Keratinocyte (primary cell): Measurements from ENCODE around the gene WDFY2. TPM values are rescaled to one million over a fixed set of nuclear protein-coding genes. Genes with fewer than 3 reads are reported as not detected.

Experiments used
- DNase-seq: peaks from one replicate; pipeline ENCODE4 v3.0.0-alpha.2; 2011; ENCODE audit warnings: low read depth, missing footprints, low spot score
- FAIRE-seq: peaks from 2 replicates; lab custom pipeline; 2011; peaks lifted over from hg19 to GRCh38; lab: Jason Lieb, UNC
- H2AFZ ChIP-seq: 2 replicates; pipeline ENCODE4 v1.6.0; 2012; ENCODE audit warnings: low read length, control low read depth, inconsistent platforms; ENCODE audit not compliant: control insufficient read depth
- H3K27ac ChIP-seq: 2 replicates; pipeline ENCODE4 v1.5.1; 2011; ENCODE audit warnings: low read length; ENCODE audit not compliant: control insufficient read depth, insufficient read depth
- H3K27me3 ChIP-seq: 3 replicates; pipeline ENCODE4 v1.6.0; 2011; ENCODE audit warnings: low read length; ENCODE audit not compliant: control insufficient read depth, insufficient read depth; ENCODE audit errors: extremely low read depth
- H3K36me3 ChIP-seq, 2 experiments: 2 replicates in 1 of 2; 3 replicates in 1 of 2; pipeline ENCODE4 v1.5.1; 2011; ENCODE audit warnings: low read length in 2 of 2, mild to moderate bottlenecking in 1 of 2; ENCODE audit not compliant: control insufficient read depth in 2 of 2, insufficient read depth in 2 of 2; ENCODE audit errors: extremely low read depth in 1 of 2
- H3K4me1 ChIP-seq: 3 replicates; pipeline ENCODE4 v1.5.1; 2011; ENCODE audit warnings: low read length; ENCODE audit not compliant: control insufficient read depth, insufficient read depth; ENCODE audit errors: extremely low read depth
- H3K4me2 ChIP-seq: 3 replicates; pipeline ENCODE4 v1.6.0; 2011; ENCODE audit warnings: low read depth, low read length; ENCODE audit not compliant: control insufficient read depth, insufficient read depth; ENCODE audit errors: extremely low read depth
- H3K4me3 ChIP-seq, 3 experiments: fragments of 200-600 bp in 1 of 3; sonication (generic) in 1 of 3; 2 replicates in 2 of 3; 3 replicates in 1 of 3; pipeline ENCODE4 v1.5.1; 2011 to 2016; ENCODE audit warnings: low read length in 3 of 3, mild to moderate bottlenecking in 3 of 3, control low read depth in 2 of 3, inconsistent platforms in 1 of 3, low read depth in 1 of 3, mixed read lengths in 1 of 3, mixed run types in 1 of 3, moderate library complexity in 1 of 3; ENCODE audit not compliant: control insufficient read depth in 2 of 3, insufficient read depth in 2 of 3; ENCODE audit errors: extremely low read depth in 1 of 3
- H3K79me2 ChIP-seq: 2 replicates; pipeline ENCODE4 v1.6.0; 2012; ENCODE audit warnings: low read length; ENCODE audit not compliant: control insufficient read depth, insufficient read depth
- H3K9ac ChIP-seq: 3 replicates; pipeline ENCODE4 v1.6.0; 2011; ENCODE audit warnings: low read length; ENCODE audit not compliant: control insufficient read depth, insufficient read depth; ENCODE audit errors: extremely low read depth
- H3K9me1 ChIP-seq: 3 replicates; pipeline ENCODE4 v1.6.0; 2011; ENCODE audit warnings: low read length; ENCODE audit not compliant: control insufficient read depth, insufficient read depth; ENCODE audit errors: extremely low read depth
- H3K9me3 ChIP-seq: 2 replicates; pipeline ENCODE4 v1.5.1; 2012; ENCODE audit warnings: low read depth, low read length; ENCODE audit not compliant: control insufficient read depth
- H4K20me1 ChIP-seq: 3 replicates; pipeline ENCODE4 v1.6.0; 2011; ENCODE audit warnings: low read length; ENCODE audit not compliant: control insufficient read depth, insufficient read depth; ENCODE audit errors: extremely low read depth
- CTCF ChIP-seq, 3 experiments: IDR thresholded peaks in 1 of 3; conservative IDR thresholded peaks in 1 of 3; optimal IDR thresholded peaks in 1 of 3; 2 replicates in 2 of 3; 3 replicates in 1 of 3; pipeline versions ENCODE3 to v1.5.1; 2011; ENCODE audit warnings: low read length in 3 of 3, mild to moderate bottlenecking in 3 of 3, moderate library complexity in 2 of 3, control low read depth in 1 of 3, inconsistent platforms in 1 of 3; ENCODE audit not compliant: insufficient read depth in 2 of 3; ENCODE audit errors: extremely low read depth in 1 of 3
- EZH2 ChIP-seq: IDR thresholded peaks from one replicate; pipeline ENCODE4 v1.6.1; 2012; ENCODE audit warnings: inconsistent platforms, mild to moderate bottlenecking, low read length, moderate library complexity
- dilution Hi-C: fragments of 300-500 bp; cut with MboI; formaldehyde crosslinking; loops from one replicate; pipeline ENCODE4 v1.7.0; 2020; ENCODE audit warnings: low sequenced_read_pairs; ENCODE audit not compliant: extremely low pct_ligation_motif_present
- polyA plus RNA-seq, 5 experiments: library from polyadenylated mRNA; depleted of rRNA in 3 of 5; stranded (reverse) in 3 of 5; stranded (forward) in 1 of 5; unstranded in 1 of 5; fragments of >200 nt; gene quantifications; 1 replicate in 1 of 5; 2 replicates in 3 of 5; 3 replicates in 1 of 5; pipeline versions ENCODE4 v1.2.1 to v1.2.3, GENCODE V29; 2011 to 2012; ENCODE audit warnings: missing spikeins in 2 of 5, low read depth in 1 of 5, low replicate concordance in 1 of 5

WDFY2 gene
- polyA plus RNA-seq, 1 donor (not counting 4 experiments of a cell fraction or from before 2014, with no cell fraction given): 18.6 TPM

GRCh38 chr13:51734786-51735185, 150.5 kb downstream of the WDFY2 start:
- Histone ChIP-seq H3K27ac (no peak overlapping the region), H3K4me2 (no peak overlapping the region), H4K20me1 (no peaks in the 10 kb centered on the region), H3K4me3 (no peak overlapping the region), H3K9me1 (peaks cover 5% of the 10 kb centered on the region), H3K79me2 (peaks cover 14% of the 10 kb centered on the region), H3K9me3 (no peaks in the 10 kb centered on the region), H3K4me1 (peaks cover 17% of the 10 kb centered on the region), H3K36me3 (peaks cover 18 to 43% of the 10 kb centered on the region in 2 experiments), H3K9ac (no peak overlapping the region), H2AFZ (no peak overlapping the region), H3K27me3 (no peaks in the 10 kb centered on the region)
- FAIRE-seq (no peak), DNase-seq (no peak)
- dilution Hi-C loops: no loop called here
- TF ChIP-seq CTCF (optimal IDR thresholded peaks at IDR 0.05 in 1 of 3, IDR thresholded peaks at IDR 0.05 in 1 of 3, conservative IDR thresholded peaks at IDR 0.05 in 1 of 3; ENCODE audit: extremely low read depth in 1 of 3, insufficient read depth in 2 of 3, low read length in 3 of 3) (no peak), EZH2 (no peak)

GRCh38 chr13:51737609-51738008, 153.3 kb downstream of the WDFY2 start:
- no peaks in the 10 kb centered on the region for H3K9me3 ChIP-seq
- dilution Hi-C loops: no loop called here
- FAIRE-seq: no peak

More at GRCh38 chr13:51737609-51738008, 153.3 kb downstream of the WDFY2 start:
- no peak for DNase-seq
- H4K20me1 ChIP-seq: no peaks in the 10 kb centered on the region
- no peak overlapping the region for H3K9ac ChIP-seq
- no peaks in the 10 kb centered on the region for H3K9me1 ChIP-seq
- no peaks in the 10 kb centered on the region for H3K27me3 ChIP-seq
- H3K36me3 ChIP-seq: peaks cover 22 to 45% of the 10 kb centered on the region in 2 experiments
- no peak overlapping the region for H3K27ac ChIP-seq
- no peak overlapping the region for H2AFZ ChIP-seq
- H3K4me2 ChIP-seq: no peak overlapping the region
- TF ChIP-seq CTCF (optimal IDR thresholded peaks at IDR 0.05 in 1 of 3, IDR thresholded peaks at IDR 0.05 in 1 of 3, conservative IDR thresholded peaks at IDR 0.05 in 1 of 3; ENCODE audit: extremely low read depth in 1 of 3, insufficient read depth in 2 of 3, low read length in 3 of 3) (no peak), EZH2 (no peak)
- peaks cover 9% of the 10 kb centered on the region for H3K4me1 ChIP-seq
- H3K4me3 ChIP-seq: no peak overlapping the region
- peaks cover 7% of the 10 kb centered on the region for H3K79me2 ChIP-seq
